GM21619 (cell line): ENCODE measurements around the gene MXD4.

ENCODE experiments used
- ATAC-seq: cut with Tn5 transposase; IDR thresholded peaks from one replicate; pipeline ENCODE4 v1.9.1; 2021; ENCODE audit not compliant: unreplicated experiment

Gene MXD4

GRCh38 chr4:2265113-2266110 is 3.5 kb upstream of the MXD4 start:
- ATAC-seq: no peak

GRCh38 chr4:2264481-2265041 is 2.7 kb upstream of the MXD4 start:
- ATAC-seq: no peak

GRCh38 chr4:2263926-2264321 is 2.0 kb upstream of the MXD4 start:
- ATAC-seq: no peak

- ATAC-seq: no peak
These were observed 988 bp upstream of the MXD4 start for GRCh38 chr4:2262944-2263250.

- peak; percentile 90 for ATAC-seq
These were observed 435 bp upstream of the MXD4 start for GRCh38 chr4:2262145-2262943.

GRCh38 chr4:2261110-2261852 is 628 bp downstream of the MXD4 start:
- peak; percentile 18 for ATAC-seq

GRCh38 chr4:2260344-2261109 is 1.4 kb downstream of the MXD4 start:
- no peak for ATAC-seq

GRCh38 chr4:2259541-2260343 is 2.2 kb downstream of the MXD4 start:
- no peak for ATAC-seq

GRCh38 chr4:2259036-2259540 is 2.8 kb downstream of the MXD4 start:
- no peak for ATAC-seq

- ATAC-seq: no peak
These were observed 3.5 kb downstream of the MXD4 start for GRCh38 chr4:2258091-2259035.

GRCh38 chr4:2257361-2258081 is 4.4 kb downstream of the MXD4 start:
- no peak for ATAC-seq

GRCh38 chr4:2256781-2257191 is 5.1 kb downstream of the MXD4 start:
- ATAC-seq: no peak

- ATAC-seq: no peak
These were observed 5.7 kb downstream of the MXD4 start for GRCh38 chr4:2256156-2256731.

- ATAC-seq: no peak
These were observed 6.3 kb downstream of the MXD4 start for GRCh38 chr4:2255501-2256155.

- ATAC-seq: no peak
These were observed 7.0 kb downstream of the MXD4 start for GRCh38 chr4:2254665-2255500.
